Liver (tissue), 3 donors: ENCODE measurements around the gene MAP3K21.

Source experiments
- EGR1 ChIP-seq, 2 donors: IDR thresholded peaks; 2 replicates each; pipeline ENCODE4 v1.6.1; 2016 to 2018; ENCODE audit warnings: antibody characterized with exemption in 2 of 2, low read depth in 2 of 2
- FOXA1 ChIP-seq: IDR thresholded peaks from 2 replicates; pipeline ENCODE4 v1.6.1; 2016; ENCODE audit warnings: antibody characterized with exemption
- GABPA ChIP-seq, 2 donors: IDR thresholded peaks in 1 of 2; conservative IDR thresholded peaks in 1 of 2; 2 replicates each; pipeline ENCODE4 v1.6.1; 2016; ENCODE audit warnings: antibody characterized with exemption in 2 of 2, mild to moderate bottlenecking in 1 of 2, moderate library complexity in 1 of 2
- HNF4A ChIP-seq, 2 donors: conservative IDR thresholded peaks; 2 replicates each; pipeline ENCODE4 v1.6.1; 2016; ENCODE audit warnings: antibody characterized with exemption in 2 of 2, mild to moderate bottlenecking in 2 of 2
- YY1 ChIP-seq: IDR thresholded peaks from 2 replicates; pipeline ENCODE4 v1.6.1; 2016; ENCODE audit warnings: antibody characterized with exemption, mild to moderate bottlenecking
- TF ChIP-seq, protein P1 (sequence below): fragments of 150-350 bp; IDR thresholded peaks from 2 replicates; pipeline ENCODE4 v1.5.1; 2017; ENCODE audit warnings: improper control_type of control experiment, low read depth, low read length; ENCODE audit not compliant: missing input control
- TF ChIP-seq, protein P2 (sequence below): IDR thresholded peaks from 2 replicates; pipeline ENCODE4 v1.6.1; 2016; ENCODE audit warnings: antibody characterized with exemption
- TF ChIP-seq, protein P3 (sequence below): IDR thresholded peaks from 2 replicates; pipeline ENCODE4 v1.6.1; 2016; ENCODE audit warnings: antibody characterized with exemption, mild to moderate bottlenecking
- donor health status: healthy.
- donor health status: healthy.

DNA sequence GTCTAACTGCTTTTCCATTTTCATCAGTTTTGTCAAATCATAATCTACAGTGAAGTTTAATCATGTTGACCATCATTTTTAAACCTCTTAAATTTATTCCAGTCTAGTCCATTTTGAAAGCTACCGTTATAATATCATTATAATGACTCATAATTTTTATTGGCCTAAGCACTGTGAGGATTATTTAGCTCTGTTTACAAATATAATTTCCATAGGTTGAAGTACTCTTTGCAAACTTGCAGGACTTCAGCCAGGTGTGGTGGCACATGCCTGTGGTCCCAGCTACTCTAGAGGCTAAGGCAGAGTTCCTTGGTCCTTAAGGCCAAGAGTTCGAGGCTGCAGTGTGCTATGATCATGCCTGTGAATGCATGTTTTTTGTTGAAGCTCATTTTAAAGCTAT, 54.3 kb downstream of the MAP3K21 start:
- TF ChIP-seq GABPA (IDR thresholded peaks at IDR 0.05 in 1 of 2, conservative IDR thresholded peaks at IDR 0.05 in 1 of 2) (no peak), YY1 (no peak), FOXA1 (no peak), HNF4A (conservative IDR thresholded peaks at IDR 0.05) (no peak), EGR1 (IDR thresholded peaks at IDR 0.05; ENCODE audit: low read depth in 2 of 2) (no peak)
- TF ChIP-seq, protein P1, sequence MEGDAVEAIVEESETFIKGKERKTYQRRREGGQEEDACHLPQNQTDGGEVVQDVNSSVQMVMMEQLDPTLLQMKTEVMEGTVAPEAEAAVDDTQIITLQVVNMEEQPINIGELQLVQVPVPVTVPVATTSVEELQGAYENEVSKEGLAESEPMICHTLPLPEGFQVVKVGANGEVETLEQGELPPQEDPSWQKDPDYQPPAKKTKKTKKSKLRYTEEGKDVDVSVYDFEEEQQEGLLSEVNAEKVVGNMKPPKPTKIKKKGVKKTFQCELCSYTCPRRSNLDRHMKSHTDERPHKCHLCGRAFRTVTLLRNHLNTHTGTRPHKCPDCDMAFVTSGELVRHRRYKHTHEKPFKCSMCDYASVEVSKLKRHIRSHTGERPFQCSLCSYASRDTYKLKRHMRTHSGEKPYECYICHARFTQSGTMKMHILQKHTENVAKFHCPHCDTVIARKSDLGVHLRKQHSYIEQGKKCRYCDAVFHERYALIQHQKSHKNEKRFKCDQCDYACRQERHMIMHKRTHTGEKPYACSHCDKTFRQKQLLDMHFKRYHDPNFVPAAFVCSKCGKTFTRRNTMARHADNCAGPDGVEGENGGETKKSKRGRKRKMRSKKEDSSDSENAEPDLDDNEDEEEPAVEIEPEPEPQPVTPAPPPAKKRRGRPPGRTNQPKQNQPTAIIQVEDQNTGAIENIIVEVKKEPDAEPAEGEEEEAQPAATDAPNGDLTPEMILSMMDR, result no peak
- TF ChIP-seq, protein P2, sequence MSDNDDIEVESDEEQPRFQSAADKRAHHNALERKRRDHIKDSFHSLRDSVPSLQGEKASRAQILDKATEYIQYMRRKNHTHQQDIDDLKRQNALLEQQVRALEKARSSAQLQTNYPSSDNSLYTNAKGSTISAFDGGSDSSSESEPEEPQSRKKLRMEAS, result no peak
- TF ChIP-seq, protein P3, sequence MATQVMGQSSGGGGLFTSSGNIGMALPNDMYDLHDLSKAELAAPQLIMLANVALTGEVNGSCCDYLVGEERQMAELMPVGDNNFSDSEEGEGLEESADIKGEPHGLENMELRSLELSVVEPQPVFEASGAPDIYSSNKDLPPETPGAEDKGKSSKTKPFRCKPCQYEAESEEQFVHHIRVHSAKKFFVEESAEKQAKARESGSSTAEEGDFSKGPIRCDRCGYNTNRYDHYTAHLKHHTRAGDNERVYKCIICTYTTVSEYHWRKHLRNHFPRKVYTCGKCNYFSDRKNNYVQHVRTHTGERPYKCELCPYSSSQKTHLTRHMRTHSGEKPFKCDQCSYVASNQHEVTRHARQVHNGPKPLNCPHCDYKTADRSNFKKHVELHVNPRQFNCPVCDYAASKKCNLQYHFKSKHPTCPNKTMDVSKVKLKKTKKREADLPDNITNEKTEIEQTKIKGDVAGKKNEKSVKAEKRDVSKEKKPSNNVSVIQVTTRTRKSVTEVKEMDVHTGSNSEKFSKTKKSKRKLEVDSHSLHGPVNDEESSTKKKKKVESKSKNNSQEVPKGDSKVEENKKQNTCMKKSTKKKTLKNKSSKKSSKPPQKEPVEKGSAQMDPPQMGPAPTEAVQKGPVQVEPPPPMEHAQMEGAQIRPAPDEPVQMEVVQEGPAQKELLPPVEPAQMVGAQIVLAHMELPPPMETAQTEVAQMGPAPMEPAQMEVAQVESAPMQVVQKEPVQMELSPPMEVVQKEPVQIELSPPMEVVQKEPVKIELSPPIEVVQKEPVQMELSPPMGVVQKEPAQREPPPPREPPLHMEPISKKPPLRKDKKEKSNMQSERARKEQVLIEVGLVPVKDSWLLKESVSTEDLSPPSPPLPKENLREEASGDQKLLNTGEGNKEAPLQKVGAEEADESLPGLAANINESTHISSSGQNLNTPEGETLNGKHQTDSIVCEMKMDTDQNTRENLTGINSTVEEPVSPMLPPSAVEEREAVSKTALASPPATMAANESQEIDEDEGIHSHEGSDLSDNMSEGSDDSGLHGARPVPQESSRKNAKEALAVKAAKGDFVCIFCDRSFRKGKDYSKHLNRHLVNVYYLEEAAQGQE, result no peak
